ENCODE results near the gene SLC2A5.

DNA sequence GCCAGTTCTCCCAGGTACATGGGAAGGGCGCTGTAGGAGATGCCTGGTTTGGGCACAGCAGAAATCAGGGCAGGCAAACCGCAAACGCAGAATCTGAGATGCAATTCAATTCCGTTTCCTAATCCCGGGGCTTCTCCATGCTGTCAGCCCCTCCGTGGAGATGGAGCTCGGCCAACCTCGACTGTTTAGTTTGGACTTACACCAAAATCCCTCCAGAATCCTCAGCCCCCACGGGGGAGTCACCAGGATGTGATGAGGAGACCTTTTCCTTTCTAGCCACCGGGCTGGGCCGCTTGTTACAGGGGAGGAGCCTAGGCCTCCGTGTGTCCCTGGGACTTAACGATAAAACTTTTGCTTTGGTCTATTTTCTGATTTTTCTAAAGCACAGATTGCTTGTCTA lies 51.1 kb downstream of the SLC2A5 start:
- no peak for TF ChIP-seq POLR2A (IDR thresholded peaks at IDR 0.05)
- TF ChIP-seq CTCF (IDR thresholded peaks at IDR 0.05), result no peak
- no peak for TF ChIP-seq EP300 (IDR thresholded peaks at IDR 0.05)
- no peak for TF ChIP-seq POLR2AphosphoS5 (IDR thresholded peaks at IDR 0.05)
